Suprapubic skin (tissue), 3 donors: ENCODE data around the gene PHYKPL.

ENCODE experiments used
- CTCF ChIP-seq, 2 donors: fragments of 200-600 bp in 1 of 2; fragments of 450-650 bp in 1 of 2; sonication (generic) in 1 of 2; IDR thresholded peaks; one replicate each; pipeline ENCODE4 v1.5.1; 2016 to 2019; ENCODE audit warnings: antibody characterized with exemption in 2 of 2, mild to moderate bottlenecking in 1 of 2, moderate library complexity in 1 of 2
- POLR2A ChIP-seq, 2 donors: fragments of 450-650 bp; IDR thresholded peaks; one replicate each; pipeline ENCODE4 v1.6.1; 2017; ENCODE audit warnings: antibody characterized with exemption in 2 of 2, mild to moderate bottlenecking in 2 of 2, moderate library complexity in 2 of 2

- TF ChIP-seq CTCF (IDR thresholded peaks at IDR 0.05) (no peak), POLR2A (IDR thresholded peaks at IDR 0.05) (no peak)
Observed at GRCh38 chr5:178267876-178268275, 35.3 kb upstream of the PHYKPL start.
